GM18861 (cell line): ENCODE data around the gene OS9.

Experiments
- ATAC-seq: cut with Tn5 transposase; IDR thresholded peaks from one replicate; pipeline ENCODE4 v1.9.1; 2021; ENCODE audit not compliant: unreplicated experiment

OS9 gene

GRCh38 chr12:57722716-57723629 is 29.0 kb downstream of the OS9 start:
- ATAC-seq = no peak

- ATAC-seq = no peak
These were observed 29.7 kb downstream of the OS9 start for GRCh38 chr12:57723630-57723962.

- ATAC-seq = no peak
These were observed 30.3 kb downstream of the OS9 start for GRCh38 chr12:57724003-57724935.

GRCh38 chr12:57724936-57725740 is 31.2 kb downstream of the OS9 start:
- ATAC-seq = no peak

GRCh38 chr12:57725851-57726150 is 31.9 kb downstream of the OS9 start:
- no peak for ATAC-seq

GRCh38 chr12:57726151-57726883 is 32.4 kb downstream of the OS9 start:
- no peak for ATAC-seq

GRCh38 chr12:57726884-57727757 is 33.2 kb downstream of the OS9 start:
- ATAC-seq = no peak

- ATAC-seq = no peak
These were observed 33.9 kb downstream of the OS9 start for GRCh38 chr12:57727758-57728395.

- no peak for ATAC-seq
These were observed 35.5 kb downstream of the OS9 start for GRCh38 chr12:57729321-57729844.

- no peak for ATAC-seq
These were observed 36.6 kb downstream of the OS9 start for GRCh38 chr12:57730336-57731067.

- ATAC-seq = no peak
These were observed 37.6 kb downstream of the OS9 start for GRCh38 chr12:57731411-57732080.

- ATAC-seq = no peak
These were observed 38.3 kb downstream of the OS9 start for GRCh38 chr12:57732270-57732669.

GRCh38 chr12:57732726-57733593 is 39.0 kb downstream of the OS9 start:
- ATAC-seq = no peak

GRCh38 chr12:57733928-57734327 is 40.0 kb downstream of the OS9 start:
- ATAC-seq = no peak

- ATAC-seq = no peak
These were observed 40.7 kb downstream of the OS9 start for GRCh38 chr12:57734591-57734990.

GRCh38 chr12:57735198-57735855 is 41.4 kb downstream of the OS9 start:
- no peak for ATAC-seq
